Thoracic aorta (tissue), 2 donors: ENCODE results near the gene FRAT2. TPM values are rescaled to one million over a fixed set of nuclear protein-coding genes. Genes with fewer than 3 reads are reported as not detected.

ENCODE experiments used
- ATAC-seq: fragments of 150-250 bp; one replicate; pipeline ENCODE4 v1.8.0; 2017; ENCODE audit warnings: low read depth; ENCODE audit not compliant: insufficient number of reproducible peaks, low FRiP score
- DNase-seq: peaks from one replicate; pipeline ENCODE4 v3.0.0-alpha.2; 2020; ENCODE audit warnings: low spot score
- H3K27ac ChIP-seq, 2 donors: fragments of 200-600 bp; sonication (generic); 1 replicate in 1 of 2; 2 replicates in 1 of 2; pipeline ENCODE4 v1.5.1; 2016; ENCODE audit warnings: mild to moderate bottlenecking in 2 of 2, moderate library complexity in 2 of 2
- H3K27me3 ChIP-seq: fragments of 200-600 bp; sonication (generic); replicated peaks from 2 replicates; pipeline ENCODE4 v1.6.0; 2016; ENCODE audit warnings: mild to moderate bottlenecking; ENCODE audit not compliant: insufficient read depth
- H3K36me3 ChIP-seq: fragments of 200-600 bp; sonication (generic); one replicate; pipeline ENCODE4 v1.5.1; 2016
- H3K4me1 ChIP-seq, 2 donors: fragments of 200-600 bp; sonication (generic); 1 replicate in 1 of 2; 2 replicates in 1 of 2; pipeline versions ENCODE4 v1.5.1 to v1.6.0; 2016; ENCODE audit warnings: low read depth in 2 of 2, mild to moderate bottlenecking in 1 of 2; ENCODE audit not compliant: control insufficient read depth in 1 of 2
- H3K4me3 ChIP-seq: fragments of 200-600 bp; sonication (generic); 2 replicates; pipeline ENCODE4 v1.5.1; 2016; ENCODE audit warnings: mild to moderate bottlenecking
- H3K9me3 ChIP-seq: fragments of 200-600 bp; sonication (generic); 2 replicates; pipeline ENCODE4 v1.5.1; 2016
- total RNA-seq, 2 donors: library from RNA; depleted of rRNA; stranded (reverse); fragments of >200 nt; gene quantifications; one replicate each; pipeline versions ENCODE4 v1.1.0 to v1.2.3, GENCODE V29; 2016
- TF ChIP-seq, protein P1 (sequence below): fragments of 200-600 bp; sonication (generic); IDR thresholded peaks from one replicate; pipeline ENCODE4 v1.5.1; 2019; ENCODE audit warnings: antibody characterized with exemption

The FRAT2 gene
- total RNA-seq, 2 donors from 2014 or later: 8.3 to 15.0 TPM

DNA sequence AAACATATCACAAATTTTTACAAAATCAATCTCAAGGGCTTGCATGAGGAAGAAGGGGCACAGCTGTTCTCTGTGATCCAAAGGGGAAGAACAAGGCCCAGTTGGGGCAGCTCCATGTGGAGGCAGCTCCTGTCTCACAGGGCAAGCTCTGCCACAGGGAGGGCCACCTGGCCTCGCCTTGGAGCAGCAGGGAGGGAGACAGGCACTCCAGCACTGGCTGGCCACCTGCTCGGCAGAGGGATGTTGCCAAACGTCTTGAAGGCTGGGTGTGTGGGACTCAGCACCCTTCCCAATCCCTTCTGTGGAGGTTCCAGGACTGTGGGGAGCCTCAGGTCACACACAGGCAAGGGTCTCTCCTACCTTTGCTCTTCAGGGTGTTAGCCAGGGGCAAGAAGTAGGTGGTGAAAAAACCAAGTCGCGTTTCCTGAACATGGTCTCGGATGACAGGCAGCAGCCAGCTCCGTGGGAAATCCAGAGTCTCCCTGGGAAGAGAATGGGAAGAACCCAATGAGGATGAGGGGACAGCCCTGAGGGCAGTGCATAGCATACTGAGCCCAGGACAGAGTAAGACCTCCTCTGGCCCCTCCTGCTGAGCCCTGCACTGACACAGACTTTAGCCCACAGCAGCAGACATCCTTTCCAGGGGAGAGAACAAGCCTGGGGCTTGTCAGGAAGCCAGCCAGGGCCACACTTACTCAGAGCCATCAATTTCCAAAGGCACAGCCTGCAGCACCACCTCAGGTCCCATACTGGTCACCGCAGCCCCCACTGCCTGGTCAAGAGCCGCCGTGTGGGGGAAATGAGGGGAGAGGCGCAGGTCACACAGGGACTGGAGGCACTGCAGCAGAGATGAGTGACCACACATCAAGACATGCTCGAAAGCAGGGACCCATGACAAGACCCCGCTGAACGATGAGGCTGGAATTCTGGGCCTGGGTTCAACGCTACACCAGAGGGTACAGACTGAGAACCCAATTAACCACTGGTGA, 44.7 kb upstream of the FRAT2 start:
- peaks cover 17% of the 10 kb centered on the region for H3K36me3 ChIP-seq
- no peak for ATAC-seq
- no peaks in the 10 kb centered on the region for H3K27me3 ChIP-seq
- TF ChIP-seq, protein P1, sequence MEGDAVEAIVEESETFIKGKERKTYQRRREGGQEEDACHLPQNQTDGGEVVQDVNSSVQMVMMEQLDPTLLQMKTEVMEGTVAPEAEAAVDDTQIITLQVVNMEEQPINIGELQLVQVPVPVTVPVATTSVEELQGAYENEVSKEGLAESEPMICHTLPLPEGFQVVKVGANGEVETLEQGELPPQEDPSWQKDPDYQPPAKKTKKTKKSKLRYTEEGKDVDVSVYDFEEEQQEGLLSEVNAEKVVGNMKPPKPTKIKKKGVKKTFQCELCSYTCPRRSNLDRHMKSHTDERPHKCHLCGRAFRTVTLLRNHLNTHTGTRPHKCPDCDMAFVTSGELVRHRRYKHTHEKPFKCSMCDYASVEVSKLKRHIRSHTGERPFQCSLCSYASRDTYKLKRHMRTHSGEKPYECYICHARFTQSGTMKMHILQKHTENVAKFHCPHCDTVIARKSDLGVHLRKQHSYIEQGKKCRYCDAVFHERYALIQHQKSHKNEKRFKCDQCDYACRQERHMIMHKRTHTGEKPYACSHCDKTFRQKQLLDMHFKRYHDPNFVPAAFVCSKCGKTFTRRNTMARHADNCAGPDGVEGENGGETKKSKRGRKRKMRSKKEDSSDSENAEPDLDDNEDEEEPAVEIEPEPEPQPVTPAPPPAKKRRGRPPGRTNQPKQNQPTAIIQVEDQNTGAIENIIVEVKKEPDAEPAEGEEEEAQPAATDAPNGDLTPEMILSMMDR: no peak
- no peaks in the 10 kb centered on the region for H3K9me3 ChIP-seq
- H3K4me1 ChIP-seq: no peaks in the 10 kb centered on the region
- DNase-seq: no peak
- no peak overlapping the region for H3K4me3 ChIP-seq
- H3K27ac ChIP-seq: no peak overlapping the region

DNA sequence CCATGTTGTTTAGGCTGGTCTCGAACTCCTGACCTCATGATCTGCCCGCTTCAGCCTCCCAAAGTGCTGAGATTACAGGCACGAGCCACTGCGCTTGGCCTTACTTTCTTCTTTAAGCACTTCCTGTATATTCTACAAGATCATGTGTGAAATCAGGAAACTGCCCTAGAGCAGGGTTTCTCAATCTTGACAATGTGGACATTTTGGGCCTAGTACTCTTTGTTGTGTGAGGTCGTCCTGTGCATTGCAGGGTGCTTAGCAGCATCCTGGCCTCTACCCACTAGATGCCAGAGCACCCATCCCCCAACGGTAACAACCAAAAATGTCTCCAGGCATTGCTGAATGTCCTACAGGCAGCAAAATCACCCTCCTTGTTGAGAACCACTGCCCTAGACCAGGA, 41.9 kb upstream of the FRAT2 start:
- Histone ChIP-seq H3K36me3 (peaks cover 26% of the 10 kb centered on the region), H3K4me3 (no peak overlapping the region), H3K27me3 (no peaks in the 10 kb centered on the region), H3K9me3 (no peaks in the 10 kb centered on the region), H3K27ac (no peak overlapping the region), H3K4me1 (no peaks in the 10 kb centered on the region)
- no peak for ATAC-seq
- DNase-seq: no peak
- TF ChIP-seq, protein P1: no peak

DNA sequence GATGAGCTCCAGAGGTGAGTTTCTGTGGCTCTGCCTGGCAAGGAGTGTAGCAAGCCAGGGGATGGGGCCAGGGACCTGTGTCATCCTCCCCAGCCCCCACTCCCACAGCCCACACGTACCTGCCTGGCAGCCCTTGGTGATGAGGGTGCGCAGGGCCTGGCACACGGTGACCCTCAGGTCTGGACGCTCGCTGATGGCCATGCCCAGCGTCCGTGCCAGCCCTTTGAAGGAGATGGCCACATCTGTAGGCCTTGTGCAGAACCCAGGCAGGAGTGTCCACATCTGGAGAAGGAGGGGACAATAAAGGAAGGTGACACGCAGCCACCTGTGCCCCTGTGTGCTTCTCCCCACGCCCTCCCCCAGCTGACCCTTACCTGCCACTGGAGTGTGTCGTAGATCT, 38.9 kb upstream of the FRAT2 start:
- TF ChIP-seq, protein P1: no peak
- peaks cover 25% of the 10 kb centered on the region for H3K36me3 ChIP-seq
- DNase-seq: no peak

DNA sequence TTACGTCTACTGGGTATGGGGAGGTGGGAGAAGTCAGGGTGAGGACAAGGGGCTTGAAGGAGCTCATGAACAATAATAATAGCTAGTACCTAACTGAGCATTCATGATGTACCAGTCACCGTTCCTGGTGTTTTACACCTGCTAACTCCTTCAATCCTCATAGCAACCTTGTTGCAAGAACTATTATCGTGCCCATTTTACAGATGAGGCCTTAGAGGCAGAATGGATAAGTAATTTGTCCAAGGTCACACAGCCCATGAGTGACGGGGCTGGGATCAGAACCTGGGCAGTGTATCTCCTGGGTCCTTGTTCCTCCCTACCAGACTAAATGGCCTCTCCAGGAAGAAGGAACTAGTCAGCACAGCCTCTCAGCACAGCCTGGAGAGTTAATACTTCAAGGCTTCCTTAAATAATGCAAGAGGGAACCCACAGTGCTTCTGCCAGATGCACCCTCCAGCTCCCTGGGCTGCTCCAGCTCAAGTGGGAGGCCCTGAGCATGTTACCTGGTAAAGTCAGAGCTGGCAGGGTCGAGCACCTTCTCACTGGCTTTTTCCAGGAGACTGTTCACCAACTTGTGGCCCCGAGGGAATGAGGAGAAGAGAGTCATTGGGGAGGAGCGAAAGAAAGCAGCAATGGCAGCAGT, 37.8 kb upstream of the FRAT2 start:
- Histone ChIP-seq H3K27ac (no peak overlapping the region), H3K4me3 (no peak overlapping the region), H3K4me1 (no peaks in the 10 kb centered on the region), H3K9me3 (no peaks in the 10 kb centered on the region), H3K27me3 (no peaks in the 10 kb centered on the region), H3K36me3 (peaks cover 22% of the 10 kb centered on the region)
- no peak for DNase-seq
- TF ChIP-seq, protein P1: no peak
- no peak for ATAC-seq

More for the DNA sequence above, 38.9 kb upstream of the FRAT2 start:
- no peak for ATAC-seq
- Histone ChIP-seq H3K9me3 (no peaks in the 10 kb centered on the region), H3K27ac (no peak overlapping the region), H3K4me1 (no peaks in the 10 kb centered on the region), H3K27me3 (no peaks in the 10 kb centered on the region), H3K4me3 (no peak overlapping the region)

DNA sequence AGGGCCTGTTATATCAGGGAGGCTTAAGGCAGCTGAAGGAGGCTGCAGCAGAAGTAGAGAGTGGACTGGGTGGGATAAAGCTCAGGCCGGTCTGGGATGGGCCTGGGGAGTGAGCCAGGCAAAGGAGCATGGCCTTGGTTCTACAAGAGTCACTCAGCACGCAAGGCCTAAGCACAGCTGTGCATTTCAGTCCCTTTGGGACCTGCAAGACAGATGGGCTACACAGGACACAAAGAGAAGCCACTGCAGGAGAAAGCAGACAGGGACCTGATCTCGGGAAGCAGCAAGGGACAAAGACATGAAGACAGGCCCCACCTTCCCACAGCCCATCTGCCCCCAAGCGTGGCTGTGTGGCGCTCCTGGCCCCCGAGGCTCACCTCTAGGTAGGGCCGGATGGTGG, 37.2 kb upstream of the FRAT2 start:
- no peak overlapping the region for H3K27ac ChIP-seq
- peaks cover 22% of the 10 kb centered on the region for H3K36me3 ChIP-seq
- DNase-seq: no peak
- TF ChIP-seq, protein P1: no peak
- H3K4me3 ChIP-seq: no peak overlapping the region
- no peaks in the 10 kb centered on the region for H3K27me3 ChIP-seq
- no peaks in the 10 kb centered on the region for H3K4me1 ChIP-seq
- H3K9me3 ChIP-seq: no peaks in the 10 kb centered on the region
- ATAC-seq: no peak
